ENCODE results near the gene IVL. TPM values are rescaled to one million over a fixed set of nuclear protein-coding genes. Genes with fewer than 3 reads are reported as not detected.

IVL gene
- polyA plus RNA-seq, 1 of the 3 experiments (the other 2 are of a cell fraction): 0.64 TPM

DNA sequence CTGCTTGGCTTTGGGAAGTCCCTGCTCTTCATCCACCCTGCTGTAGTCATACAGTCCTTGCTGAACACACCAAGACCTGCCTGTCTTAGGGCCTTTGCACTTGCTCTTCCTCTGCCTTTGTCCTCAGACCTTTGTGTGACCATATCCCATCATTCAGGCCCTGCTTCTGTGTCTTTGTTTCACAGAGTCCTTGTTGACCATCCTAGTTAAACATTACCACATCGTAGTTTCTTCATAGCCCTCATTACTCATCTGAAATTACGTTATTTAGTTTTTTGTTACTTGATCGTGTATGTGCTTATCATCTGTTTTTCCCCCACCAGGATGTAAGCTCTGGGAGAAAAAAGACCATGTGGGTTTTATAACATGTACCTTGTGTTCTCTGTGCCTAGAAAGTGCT lies 20.3 kb downstream of the IVL start:
- H3K27ac ChIP-seq (ENCODE audit: low read depth in 2 of 2, low read length in 1 of 2): no peak overlapping the region
- DNase-seq: no peak
- no peaks in the 10 kb centered on the region for H3K79me2 ChIP-seq (ENCODE audit: insufficient read depth)
- TF ChIP-seq, protein P1, sequence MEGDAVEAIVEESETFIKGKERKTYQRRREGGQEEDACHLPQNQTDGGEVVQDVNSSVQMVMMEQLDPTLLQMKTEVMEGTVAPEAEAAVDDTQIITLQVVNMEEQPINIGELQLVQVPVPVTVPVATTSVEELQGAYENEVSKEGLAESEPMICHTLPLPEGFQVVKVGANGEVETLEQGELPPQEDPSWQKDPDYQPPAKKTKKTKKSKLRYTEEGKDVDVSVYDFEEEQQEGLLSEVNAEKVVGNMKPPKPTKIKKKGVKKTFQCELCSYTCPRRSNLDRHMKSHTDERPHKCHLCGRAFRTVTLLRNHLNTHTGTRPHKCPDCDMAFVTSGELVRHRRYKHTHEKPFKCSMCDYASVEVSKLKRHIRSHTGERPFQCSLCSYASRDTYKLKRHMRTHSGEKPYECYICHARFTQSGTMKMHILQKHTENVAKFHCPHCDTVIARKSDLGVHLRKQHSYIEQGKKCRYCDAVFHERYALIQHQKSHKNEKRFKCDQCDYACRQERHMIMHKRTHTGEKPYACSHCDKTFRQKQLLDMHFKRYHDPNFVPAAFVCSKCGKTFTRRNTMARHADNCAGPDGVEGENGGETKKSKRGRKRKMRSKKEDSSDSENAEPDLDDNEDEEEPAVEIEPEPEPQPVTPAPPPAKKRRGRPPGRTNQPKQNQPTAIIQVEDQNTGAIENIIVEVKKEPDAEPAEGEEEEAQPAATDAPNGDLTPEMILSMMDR (IDR thresholded peaks at IDR 0.05): no peak
- TF ChIP-seq, protein P2, sequence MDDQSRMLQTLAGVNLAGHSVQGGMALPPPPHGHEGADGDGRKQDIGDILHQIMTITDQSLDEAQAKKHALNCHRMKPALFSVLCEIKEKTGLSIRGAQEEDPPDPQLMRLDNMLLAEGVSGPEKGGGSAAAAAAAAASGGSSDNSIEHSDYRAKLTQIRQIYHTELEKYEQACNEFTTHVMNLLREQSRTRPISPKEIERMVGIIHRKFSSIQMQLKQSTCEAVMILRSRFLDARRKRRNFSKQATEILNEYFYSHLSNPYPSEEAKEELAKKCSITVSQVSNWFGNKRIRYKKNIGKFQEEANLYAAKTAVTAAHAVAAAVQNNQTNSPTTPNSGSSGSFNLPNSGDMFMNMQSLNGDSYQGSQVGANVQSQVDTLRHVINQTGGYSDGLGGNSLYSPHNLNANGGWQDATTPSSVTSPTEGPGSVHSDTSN (IDR thresholded peaks at IDR 0.05): no peak
- no peak for TF ChIP-seq JUND (IDR thresholded peaks at IDR 0.05)
- TF ChIP-seq, protein P3, sequence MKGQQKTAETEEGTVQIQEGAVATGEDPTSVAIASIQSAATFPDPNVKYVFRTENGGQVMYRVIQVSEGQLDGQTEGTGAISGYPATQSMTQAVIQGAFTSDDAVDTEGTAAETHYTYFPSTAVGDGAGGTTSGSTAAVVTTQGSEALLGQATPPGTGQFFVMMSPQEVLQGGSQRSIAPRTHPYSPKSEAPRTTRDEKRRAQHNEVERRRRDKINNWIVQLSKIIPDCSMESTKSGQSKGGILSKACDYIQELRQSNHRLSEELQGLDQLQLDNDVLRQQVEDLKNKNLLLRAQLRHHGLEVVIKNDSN (IDR thresholded peaks at IDR 0.05; ENCODE audit: borderline replicate concordance, low read depth): no peak
- TF ChIP-seq, protein P4, sequence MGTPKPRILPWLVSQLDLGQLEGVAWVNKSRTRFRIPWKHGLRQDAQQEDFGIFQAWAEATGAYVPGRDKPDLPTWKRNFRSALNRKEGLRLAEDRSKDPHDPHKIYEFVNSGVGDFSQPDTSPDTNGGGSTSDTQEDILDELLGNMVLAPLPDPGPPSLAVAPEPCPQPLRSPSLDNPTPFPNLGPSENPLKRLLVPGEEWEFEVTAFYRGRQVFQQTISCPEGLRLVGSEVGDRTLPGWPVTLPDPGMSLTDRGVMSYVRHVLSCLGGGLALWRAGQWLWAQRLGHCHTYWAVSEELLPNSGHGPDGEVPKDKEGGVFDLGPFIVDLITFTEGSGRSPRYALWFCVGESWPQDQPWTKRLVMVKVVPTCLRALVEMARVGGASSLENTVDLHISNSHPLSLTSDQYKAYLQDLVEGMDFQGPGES (IDR thresholded peaks at IDR 0.05; ENCODE audit: low read depth, low read length): no peak
- ChIA-PET POLR2A (no interaction called here), CTCF (no interaction called here)
- H3K4me3 ChIP-seq (ENCODE audit: low read depth in 2 of 2, low read length in 1 of 2): no peak overlapping the region
- no peaks in the 10 kb centered on the region for H3F3A ChIP-seq (replicated peaks; ENCODE audit: insufficient read depth)
- H3K4me1 ChIP-seq (ENCODE audit: control insufficient read depth in 1 of 2, insufficient read depth in 2 of 2, low read depth in 1 of 2, low read length in 1 of 2): no peaks in the 10 kb centered on the region
- H3K27me3 ChIP-seq (ENCODE audit: insufficient read depth): no peaks in the 10 kb centered on the region
- no peaks in the 10 kb centered on the region for H4K20me1 ChIP-seq (ENCODE audit: insufficient read depth)
- H3K36me3 ChIP-seq (replicated peaks in 1 of 2; ENCODE audit: control insufficient read depth in 1 of 2, insufficient read depth in 2 of 2, low read length in 1 of 2): no peaks in the 10 kb centered on the region
- H2AFZ ChIP-seq (ENCODE audit: low read depth): no peak overlapping the region
- no peak overlapping the region for H3K9ac ChIP-seq
- no peak overlapping the region for H3K4me2 ChIP-seq
- no peaks in the 10 kb centered on the region for H3K9me3 ChIP-seq
- no peaks in the 10 kb centered on the region for H3K9me2 ChIP-seq
- WGBS (ENCODE audit: low lambda C conversion rate): under 1% methylated on average over 3 of the region's 3 CpGs

DNA sequence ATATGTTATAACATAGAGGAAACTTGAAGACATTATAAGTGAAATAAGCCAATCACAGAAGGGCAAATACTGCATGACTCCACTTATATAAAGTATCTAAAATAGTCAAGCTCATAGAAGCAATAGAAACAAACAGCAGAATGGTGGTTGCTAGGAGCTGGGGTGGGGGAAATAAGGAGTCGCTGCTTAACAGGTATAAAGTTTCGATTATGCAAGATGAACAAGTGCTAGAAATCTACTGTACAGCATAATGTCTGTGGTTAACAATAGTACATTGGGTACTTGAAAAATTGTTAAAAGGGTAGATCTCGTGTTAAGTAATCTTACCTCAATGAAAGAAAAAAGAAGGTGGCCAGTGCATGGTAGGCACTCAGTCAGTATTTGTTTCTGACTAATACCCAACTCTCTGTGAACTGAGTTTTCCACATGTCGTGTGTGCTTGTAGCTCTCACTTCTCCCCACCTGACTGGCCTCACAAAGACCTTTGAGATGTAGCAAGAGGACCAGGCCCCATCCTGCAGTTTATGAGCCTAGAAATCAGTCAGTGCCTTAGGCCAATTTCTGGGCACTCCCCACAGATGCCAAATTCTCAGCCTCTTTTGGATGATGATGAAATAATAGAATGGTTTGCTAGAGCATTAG lies 23.9 kb downstream of the IVL start:
- no peak overlapping the region for H2AFZ ChIP-seq (ENCODE audit: low read depth)
- H3K4me1 ChIP-seq (ENCODE audit: control insufficient read depth in 1 of 2, insufficient read depth in 2 of 2, low read depth in 1 of 2, low read length in 1 of 2): no peaks in the 10 kb centered on the region
- peaks cover 11% of the 10 kb centered on the region; the same call in 1 of the 2 replicates for H3K27me3 ChIP-seq (ENCODE audit: insufficient read depth)
- no peak overlapping the region for H3K9ac ChIP-seq
- H4K20me1 ChIP-seq (ENCODE audit: insufficient read depth): no peaks in the 10 kb centered on the region
- H3K4me2 ChIP-seq: no peak overlapping the region
- H3K9me3 ChIP-seq: no peaks in the 10 kb centered on the region
- no peaks in the 10 kb centered on the region for H3K9me2 ChIP-seq
- CTCF ChIA-PET: no interaction called here
- no peak for DNase-seq
- H3K79me2 ChIP-seq (ENCODE audit: insufficient read depth): no peaks in the 10 kb centered on the region
- no peaks in the 10 kb centered on the region for H3F3A ChIP-seq (replicated peaks; ENCODE audit: insufficient read depth)
- POLR2A ChIA-PET: no interaction called here
- H3K27ac ChIP-seq (ENCODE audit: low read depth in 2 of 2, low read length in 1 of 2): no peak overlapping the region
- no peak overlapping the region for H3K4me3 ChIP-seq (ENCODE audit: low read depth in 2 of 2, low read length in 1 of 2)
- no peak for TF ChIP-seq TAF1 (IDR thresholded peaks at IDR 0.05; ENCODE audit: borderline replicate concordance, low read depth, low read length)
- no peak for TF ChIP-seq SMC3 (IDR thresholded peaks at IDR 0.05; ENCODE audit: low read depth, low read length)
- no peak for TF ChIP-seq RFX5 (IDR thresholded peaks at IDR 0.05; ENCODE audit: low read length)
- 0% methylated on average over 4 of the region's 4 CpGs for WGBS (ENCODE audit: low lambda C conversion rate)
- no peaks in the 10 kb centered on the region for H3K36me3 ChIP-seq (replicated peaks in 1 of 2; ENCODE audit: control insufficient read depth in 1 of 2, insufficient read depth in 2 of 2, low read length in 1 of 2)
